Activated CD4-positive, alpha-beta T cell treated with anti-CD3 and anti-CD28 coated beads for 48 hours (primary cell): ENCODE measurements around the gene ATP6V0B.

Experiments used
- DNase-seq: peaks from one replicate; pipeline ENCODE4 v3.0.0-alpha.2; 2020

ATP6V0B gene

GRCh38 chr1:44008259-44008658, 33.5 kb downstream of the ATP6V0B start:
- DNase-seq: no peak

GRCh38 chr1:44010935-44011471, 36.2 kb downstream of the ATP6V0B start:
- DNase-seq: no peak

GRCh38 chr1:44012404-44012803, 37.6 kb downstream of the ATP6V0B start:
- no peak for DNase-seq

- no peak for DNase-seq
These were observed 38.3 kb downstream of the ATP6V0B start for GRCh38 chr1:44012941-44013609.

GRCh38 chr1:44013949-44014348, 39.2 kb downstream of the ATP6V0B start:
- no peak for DNase-seq

- DNase-seq: no peak
These were observed 39.8 kb downstream of the ATP6V0B start for GRCh38 chr1:44014365-44015104.

- DNase-seq: no peak
These were observed 40.4 kb downstream of the ATP6V0B start for GRCh38 chr1:44015206-44015605.

- no peak for DNase-seq
These were observed 41.5 kb downstream of the ATP6V0B start for GRCh38 chr1:44016041-44016889.

GRCh38 chr1:44016890-44017400, 42.2 kb downstream of the ATP6V0B start:
- DNase-seq: no peak

GRCh38 chr1:44019466-44019948, 44.7 kb downstream of the ATP6V0B start:
- DNase-seq: no peak

GRCh38 chr1:44020464-44020863, 45.7 kb downstream of the ATP6V0B start:
- no peak for DNase-seq

GRCh38 chr1:44021156-44021555, 46.4 kb downstream of the ATP6V0B start:
- no peak for DNase-seq

GRCh38 chr1:44021581-44022321, 47.0 kb downstream of the ATP6V0B start:
- no peak for DNase-seq

GRCh38 chr1:44024031-44024902, 49.5 kb downstream of the ATP6V0B start:
- no peak for DNase-seq

GRCh38 chr1:44024903-44025525, 50.3 kb downstream of the ATP6V0B start:
- DNase-seq: no peak

- no peak for DNase-seq
These were observed 51.1 kb downstream of the ATP6V0B start for GRCh38 chr1:44025816-44026215.

GRCh38 chr1:44027320-44027719, 52.6 kb downstream of the ATP6V0B start:
- no peak for DNase-seq
